HepG2 (cell line): ENCODE measurements around the gene INF2. TPM values are rescaled to one million over a fixed set of nuclear protein-coding genes. Genes with fewer than 3 reads are reported as not detected.

Source experiments
- ATM ChIP-seq: fragments of 450-650 bp; IDR thresholded peaks from 2 replicates; pipeline ENCODE4 v1.7.1; 2017; ENCODE audit warnings: mild to moderate bottlenecking, borderline replicate concordance
- CCDC6 ChIP-seq: sonication (generic); formaldehyde crosslinking; IDR thresholded peaks from 2 replicates; pipeline ENCODE4 v1.8.1; 2022; ENCODE audit warnings: mild to moderate bottlenecking, missing genetic modification reagents, moderate library complexity
- CHCHD3 ChIP-seq: sonication (generic); formaldehyde crosslinking; IDR thresholded peaks from 2 replicates; pipeline ENCODE4 v1.8.0; 2022; ENCODE audit warnings: mild to moderate bottlenecking, missing genetic modification reagents, moderate library complexity
- DPF2 ChIP-seq: sonication (generic); formaldehyde crosslinking; IDR thresholded peaks from 2 replicates; pipeline ENCODE4 v1.4.0; 2020; ENCODE audit warnings: mild to moderate bottlenecking, low read depth, missing genetic modification reagents, borderline replicate concordance
- EZH2 ChIP-seq: conservative IDR thresholded peaks from 2 replicates; pipeline ENCODE4 v1.6.1; 2012; ENCODE audit warnings: mild to moderate bottlenecking, low read depth, low read length, moderate library complexity
- FOXJ3 ChIP-seq: sonication (generic); formaldehyde crosslinking; IDR thresholded peaks from 2 replicates; pipeline ENCODE4 v1.4.0; 2020; ENCODE audit warnings: missing genetic modification reagents, mild to moderate bottlenecking, borderline replicate concordance
- IKZF1 ChIP-seq: fragments of 450-650 bp; IDR thresholded peaks from 2 replicates; pipeline ENCODE4 v1.7.1; 2016
- MATR3 ChIP-seq: sonication (generic); formaldehyde crosslinking; IDR thresholded peaks from 2 replicates; pipeline ENCODE4 v1.4.0; 2020; ENCODE audit warnings: missing genetic modification reagents
- MTF1 ChIP-seq: sonication (generic); formaldehyde crosslinking; IDR thresholded peaks from 2 replicates; pipeline ENCODE4 v1.5.0; 2020; ENCODE audit warnings: missing genetic modification reagents
- NAIF1 ChIP-seq: sonication (generic); formaldehyde crosslinking; IDR thresholded peaks from 2 replicates; pipeline ENCODE4 v1.5.0; 2020; ENCODE audit warnings: mild to moderate bottlenecking, missing genetic modification reagents, borderline replicate concordance
- PAWR ChIP-seq: sonication (generic); formaldehyde crosslinking; IDR thresholded peaks from 2 replicates; pipeline ENCODE4 v1.4.0; 2020; ENCODE audit warnings: missing genetic modification reagents, mild to moderate bottlenecking, borderline replicate concordance
- RXRA ChIP-seq: sonication (generic); formaldehyde crosslinking; IDR thresholded peaks from 2 replicates; pipeline ENCODE4 v1.5.1; 2020; ENCODE audit warnings: missing genetic modification reagents
- SNAPC2 ChIP-seq: sonication (generic); formaldehyde crosslinking; IDR thresholded peaks from 2 replicates; pipeline ENCODE4 v1.8.1; 2022; ENCODE audit warnings: mild to moderate bottlenecking, missing genetic modification reagents
- SUZ12 ChIP-seq: fragments of 150-350 bp; IDR thresholded peaks from 2 replicates; pipeline ENCODE4 v1.6.1; 2014; ENCODE audit warnings: low read depth, low read length
- ZFP36L1 ChIP-seq: sonication (generic); formaldehyde crosslinking; IDR thresholded peaks from 2 replicates; pipeline ENCODE4 v1.8.0; 2022; ENCODE audit warnings: mild to moderate bottlenecking, missing genetic modification reagents, moderate library complexity
- ZNF17 ChIP-seq: sonication (generic); formaldehyde crosslinking; IDR thresholded peaks from 2 replicates; pipeline ENCODE4 v1.5.0; 2020; ENCODE audit warnings: mild to moderate bottlenecking, missing genetic modification reagents
- ZNF460 ChIP-seq: sonication (generic); formaldehyde crosslinking; IDR thresholded peaks from 2 replicates; pipeline ENCODE4 v1.5.1; 2020; ENCODE audit warnings: missing genetic modification reagents, mild to moderate bottlenecking, borderline replicate concordance
- ZNF572 ChIP-seq: sonication (generic); formaldehyde crosslinking; IDR thresholded peaks from 2 replicates; pipeline ENCODE4 v1.5.1; 2020; ENCODE audit warnings: mild to moderate bottlenecking, missing genetic modification reagents
- polyA plus RNA-seq, 8 experiments: library from polyadenylated mRNA; depleted of rRNA in 3 of 8; stranded (reverse) in 7 of 8; unstranded in 1 of 8; fragments of >200 nt; fragmentation: Illumina TruSeq in 4 of 8; extraction: Trizol in 4 of 8; gene quantifications; 2 replicates each; pipeline versions ENCODE4 v1.2.1 to v1.2.3, GENCODE V29; 2011 to 2016; ENCODE audit warnings: low read depth in 4 of 8, missing spikeins in 1 of 8, mixed read lengths in 1 of 8; ENCODE audit not compliant: insufficient read depth in 1 of 8
- total RNA-seq, 5 experiments: library from RNA; depleted of rRNA; stranded (reverse); fragments of >200 nt; fragmentation: Illumina TruSeq; extraction: Trizol; gene quantifications; 2 replicates each; pipeline ENCODE4 v1.2.3, GENCODE V29; 2016; ENCODE audit warnings: low read depth in 1 of 5
- TF ChIP-seq, protein P1 (sequence below): sonication (generic); formaldehyde crosslinking; IDR thresholded peaks from 2 replicates; pipeline ENCODE4 v1.5.0; 2020; ENCODE audit warnings: mild to moderate bottlenecking, missing genetic modification reagents, moderate library complexity
- TF ChIP-seq, protein P2 (sequence below): sonication (generic); formaldehyde crosslinking; IDR thresholded peaks from 2 replicates; pipeline ENCODE4 v1.4.0; 2020; ENCODE audit warnings: missing genetic modification reagents, borderline replicate concordance
- TF ChIP-seq, protein P3 (sequence below): sonication (generic); formaldehyde crosslinking; conservative IDR thresholded peaks from 2 replicates; pipeline ENCODE4 v1.5.0; 2020; ENCODE audit warnings: missing genetic modification reagents

INF2 gene
- total and polyA plus RNA-seq, 2 of the 13 experiments (the other 11 are each of a cell fraction or from before 2014, with no cell fraction given): 16.4 to 26.4 TPM

DNA sequence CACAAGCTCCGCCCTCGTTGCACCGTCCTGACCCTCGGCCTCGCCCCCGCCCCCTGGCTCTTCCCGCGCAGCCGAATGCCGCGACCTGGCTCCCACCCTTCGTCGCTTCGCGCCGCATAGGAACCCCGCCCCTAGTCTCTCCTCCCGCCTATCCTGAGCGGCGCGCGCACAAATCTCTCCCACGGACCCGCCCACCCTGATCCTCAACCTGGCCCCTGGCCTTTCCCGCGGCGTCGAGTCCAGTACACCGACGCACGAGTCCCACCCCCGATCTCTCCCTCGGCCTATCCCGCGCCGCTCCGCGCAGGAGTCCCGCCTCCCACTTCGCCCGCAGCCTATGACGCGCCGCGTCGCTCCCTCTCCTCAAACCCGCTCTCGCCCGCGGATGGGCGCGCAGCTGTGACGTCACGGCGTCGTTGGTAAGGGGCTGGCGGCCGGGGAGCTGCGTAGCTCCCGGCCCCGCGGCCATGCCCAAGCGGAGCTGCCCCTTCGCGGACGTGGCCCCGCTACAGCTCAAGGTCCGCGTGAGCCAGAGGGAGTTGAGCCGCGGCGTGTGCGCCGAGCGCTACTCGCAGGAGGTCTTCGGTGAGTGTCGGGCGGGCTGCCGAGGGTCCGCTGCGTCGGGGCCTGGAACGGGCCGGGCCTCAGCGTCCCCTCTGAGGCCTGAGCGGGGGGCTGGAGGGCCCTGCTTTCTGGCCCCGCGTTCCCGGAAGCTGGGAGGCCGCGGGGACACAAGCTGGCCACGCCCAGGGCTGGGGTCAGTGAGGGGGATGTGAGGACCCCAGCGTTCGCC is 63.5 kb downstream of the INF2 start, which contains the start of gene SIVA1 (continued):
- TF ChIP-seq, protein P1, sequence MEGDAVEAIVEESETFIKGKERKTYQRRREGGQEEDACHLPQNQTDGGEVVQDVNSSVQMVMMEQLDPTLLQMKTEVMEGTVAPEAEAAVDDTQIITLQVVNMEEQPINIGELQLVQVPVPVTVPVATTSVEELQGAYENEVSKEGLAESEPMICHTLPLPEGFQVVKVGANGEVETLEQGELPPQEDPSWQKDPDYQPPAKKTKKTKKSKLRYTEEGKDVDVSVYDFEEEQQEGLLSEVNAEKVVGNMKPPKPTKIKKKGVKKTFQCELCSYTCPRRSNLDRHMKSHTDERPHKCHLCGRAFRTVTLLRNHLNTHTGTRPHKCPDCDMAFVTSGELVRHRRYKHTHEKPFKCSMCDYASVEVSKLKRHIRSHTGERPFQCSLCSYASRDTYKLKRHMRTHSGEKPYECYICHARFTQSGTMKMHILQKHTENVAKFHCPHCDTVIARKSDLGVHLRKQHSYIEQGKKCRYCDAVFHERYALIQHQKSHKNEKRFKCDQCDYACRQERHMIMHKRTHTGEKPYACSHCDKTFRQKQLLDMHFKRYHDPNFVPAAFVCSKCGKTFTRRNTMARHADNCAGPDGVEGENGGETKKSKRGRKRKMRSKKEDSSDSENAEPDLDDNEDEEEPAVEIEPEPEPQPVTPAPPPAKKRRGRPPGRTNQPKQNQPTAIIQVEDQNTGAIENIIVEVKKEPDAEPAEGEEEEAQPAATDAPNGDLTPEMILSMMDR (CRISPR knock-in tag): no peak; the same call in 1 of the 2 replicates
- TF ChIP-seq ATM (no peak), DPF2 (no peak), EZH2 (no peak), ZNF17 (CRISPR knock-in tag) (no peak), SUZ12 (no peak), MTF1 (CRISPR knock-in tag) (no peak), CHCHD3 (CRISPR knock-in tag) (no peak), ZNF460 (CRISPR knock-in tag) (no peak), RXRA (CRISPR knock-in tag) (peak; percentile 62), MATR3 (CRISPR knock-in tag) (no peak), NAIF1 (CRISPR knock-in tag) (peak; percentile 53; the same call in 1 of the 2 replicates), PAWR (CRISPR knock-in tag) (no peak), FOXJ3 (no peak), ZFP36L1 (CRISPR knock-in tag) (peak; percentile 93), CCDC6 (CRISPR knock-in tag) (peak; percentile 95; the same call in 1 of the 2 replicates), IKZF1 (no peak), SNAPC2 (CRISPR knock-in tag) (no peak), ZNF572 (CRISPR knock-in tag) (no peak)
- TF ChIP-seq, protein P2, sequence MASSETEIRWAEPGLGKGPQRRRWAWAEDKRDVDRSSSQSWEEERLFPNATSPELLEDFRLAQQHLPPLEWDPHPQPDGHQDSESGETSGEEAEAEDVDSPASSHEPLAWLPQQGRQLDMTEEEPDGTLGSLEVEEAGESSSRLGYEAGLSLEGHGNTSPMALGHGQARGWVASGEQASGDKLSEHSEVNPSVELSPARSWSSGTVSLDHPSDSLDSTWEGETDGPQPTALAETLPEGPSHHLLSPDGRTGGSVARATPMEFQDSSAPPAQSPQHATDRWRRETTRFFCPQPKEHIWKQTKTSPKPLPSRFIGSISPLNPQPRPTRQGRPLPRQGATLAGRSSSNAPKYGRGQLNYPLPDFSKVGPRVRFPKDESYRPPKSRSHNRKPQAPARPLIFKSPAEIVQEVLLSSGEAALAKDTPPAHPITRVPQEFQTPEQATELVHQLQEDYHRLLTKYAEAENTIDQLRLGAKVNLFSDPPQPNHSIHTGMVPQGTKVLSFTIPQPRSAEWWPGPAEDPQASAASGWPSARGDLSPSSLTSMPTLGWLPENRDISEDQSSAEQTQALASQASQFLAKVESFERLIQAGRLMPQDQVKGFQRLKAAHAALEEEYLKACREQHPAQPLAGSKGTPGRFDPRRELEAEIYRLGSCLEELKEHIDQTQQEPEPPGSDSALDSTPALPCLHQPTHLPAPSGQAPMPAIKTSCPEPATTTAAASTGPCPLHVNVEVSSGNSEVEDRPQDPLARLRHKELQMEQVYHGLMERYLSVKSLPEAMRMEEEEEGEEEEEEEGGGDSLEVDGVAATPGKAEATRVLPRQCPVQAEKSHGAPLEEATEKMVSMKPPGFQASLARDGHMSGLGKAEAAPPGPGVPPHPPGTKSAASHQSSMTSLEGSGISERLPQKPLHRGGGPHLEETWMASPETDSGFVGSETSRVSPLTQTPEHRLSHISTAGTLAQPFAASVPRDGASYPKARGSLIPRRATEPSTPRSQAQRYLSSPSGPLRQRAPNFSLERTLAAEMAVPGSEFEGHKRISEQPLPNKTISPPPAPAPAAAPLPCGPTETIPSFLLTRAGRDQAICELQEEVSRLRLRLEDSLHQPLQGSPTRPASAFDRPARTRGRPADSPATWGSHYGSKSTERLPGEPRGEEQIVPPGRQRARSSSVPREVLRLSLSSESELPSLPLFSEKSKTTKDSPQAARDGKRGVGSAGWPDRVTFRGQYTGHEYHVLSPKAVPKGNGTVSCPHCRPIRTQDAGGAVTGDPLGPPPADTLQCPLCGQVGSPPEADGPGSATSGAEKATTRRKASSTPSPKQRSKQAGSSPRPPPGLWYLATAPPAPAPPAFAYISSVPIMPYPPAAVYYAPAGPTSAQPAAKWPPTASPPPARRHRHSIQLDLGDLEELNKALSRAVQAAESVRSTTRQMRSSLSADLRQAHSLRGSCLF: no peak
- TF ChIP-seq, protein P3, sequence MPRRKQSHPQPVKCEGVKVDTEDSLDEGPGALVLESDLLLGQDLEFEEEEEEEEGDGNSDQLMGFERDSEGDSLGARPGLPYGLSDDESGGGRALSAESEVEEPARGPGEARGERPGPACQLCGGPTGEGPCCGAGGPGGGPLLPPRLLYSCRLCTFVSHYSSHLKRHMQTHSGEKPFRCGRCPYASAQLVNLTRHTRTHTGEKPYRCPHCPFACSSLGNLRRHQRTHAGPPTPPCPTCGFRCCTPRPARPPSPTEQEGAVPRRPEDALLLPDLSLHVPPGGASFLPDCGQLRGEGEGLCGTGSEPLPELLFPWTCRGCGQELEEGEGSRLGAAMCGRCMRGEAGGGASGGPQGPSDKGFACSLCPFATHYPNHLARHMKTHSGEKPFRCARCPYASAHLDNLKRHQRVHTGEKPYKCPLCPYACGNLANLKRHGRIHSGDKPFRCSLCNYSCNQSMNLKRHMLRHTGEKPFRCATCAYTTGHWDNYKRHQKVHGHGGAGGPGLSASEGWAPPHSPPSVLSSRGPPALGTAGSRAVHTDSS: no peak; the same call in 1 of the 2 replicates
